ENCODE measurements around the gene BTD. TPM values are rescaled to one million over a fixed set of nuclear protein-coding genes. Genes with fewer than 3 reads are reported as not detected.

Gene BTD
- total and polyA plus RNA-seq, 2 donors (not counting 3 experiments of a cell fraction or from before 2014, with no cell fraction given) = 20.3 to 32.2 TPM

GRCh38 chr3:15637131-15637951 is 35.8 kb downstream of the BTD start:
- CTCF ChIA-PET = interaction anchor here (4.7 kb wide), 1 partner anchor 9 kb away, joined by 44 read pairs; no protein-coding TSS in a partner anchor
- Histone ChIP-seq H3K27me3 (ENCODE audit: control insufficient read depth in 2 of 2, insufficient read depth in 2 of 2, low read length in 2 of 2) (no peaks in the 10 kb centered on the region), H4K20me1 (replicated peaks; ENCODE audit: control insufficient read depth, extremely low read depth, insufficient read depth, low read length) (no peaks in the 10 kb centered on the region), H3K9ac (replicated peaks; ENCODE audit: extremely low read depth, insufficient read depth, low read length) (peak overlapping the region; percentile 61), H3K36me3 (ENCODE audit: control insufficient read depth in 2 of 2, extremely low read depth in 1 of 2, insufficient read depth in 2 of 2, low read length in 2 of 2) (no peaks in the 10 kb centered on the region), H3K4me1 (ENCODE audit: control insufficient read depth, extremely low read depth, insufficient read depth, low read length) (peaks cover 61% of the 10 kb centered on the region), H3K9me1 (replicated peaks; ENCODE audit: control insufficient read depth, extremely low read depth, insufficient read depth, low read length) (no peaks in the 10 kb centered on the region), H3K4me2 (ENCODE audit: insufficient read depth, low read length) (peak overlapping the region; percentile 3), H3K9me3 (replicated peaks; ENCODE audit: control insufficient read depth, insufficient read depth, low read length) (no peaks in the 10 kb centered on the region), H3K79me2 (ENCODE audit: control insufficient read depth, insufficient read depth, low read length) (no peaks in the 10 kb centered on the region), H3K4me3 (replicated peaks in 1 of 3; ENCODE audit: insufficient read depth in 1 of 3, low read depth in 1 of 3, low read length in 3 of 3) (no peak overlapping the region), H3K27ac (ENCODE audit: insufficient read depth, low read depth, low read length) (peak overlapping the region; percentile 93), H2AFZ (ENCODE audit: low read depth, low read length) (no peak overlapping the region)
- TSS peak; percentile 8 for BruUV-seq (replicated peaks)
- no peak for TF ChIP-seq MYC (IDR thresholded peaks at IDR 0.05; ENCODE audit: low read depth, low read length)
- no peak for TF ChIP-seq POLR2AphosphoS5 (IDR thresholded peaks at IDR 0.05; ENCODE audit: insufficient read depth, low read depth, low read length)
- TF ChIP-seq, protein P1, sequence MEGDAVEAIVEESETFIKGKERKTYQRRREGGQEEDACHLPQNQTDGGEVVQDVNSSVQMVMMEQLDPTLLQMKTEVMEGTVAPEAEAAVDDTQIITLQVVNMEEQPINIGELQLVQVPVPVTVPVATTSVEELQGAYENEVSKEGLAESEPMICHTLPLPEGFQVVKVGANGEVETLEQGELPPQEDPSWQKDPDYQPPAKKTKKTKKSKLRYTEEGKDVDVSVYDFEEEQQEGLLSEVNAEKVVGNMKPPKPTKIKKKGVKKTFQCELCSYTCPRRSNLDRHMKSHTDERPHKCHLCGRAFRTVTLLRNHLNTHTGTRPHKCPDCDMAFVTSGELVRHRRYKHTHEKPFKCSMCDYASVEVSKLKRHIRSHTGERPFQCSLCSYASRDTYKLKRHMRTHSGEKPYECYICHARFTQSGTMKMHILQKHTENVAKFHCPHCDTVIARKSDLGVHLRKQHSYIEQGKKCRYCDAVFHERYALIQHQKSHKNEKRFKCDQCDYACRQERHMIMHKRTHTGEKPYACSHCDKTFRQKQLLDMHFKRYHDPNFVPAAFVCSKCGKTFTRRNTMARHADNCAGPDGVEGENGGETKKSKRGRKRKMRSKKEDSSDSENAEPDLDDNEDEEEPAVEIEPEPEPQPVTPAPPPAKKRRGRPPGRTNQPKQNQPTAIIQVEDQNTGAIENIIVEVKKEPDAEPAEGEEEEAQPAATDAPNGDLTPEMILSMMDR (IDR thresholded peaks at IDR 0.05; ENCODE audit: extremely low read depth in 1 of 2, insufficient read depth in 1 of 2, low read depth in 1 of 2, low read length in 2 of 2) = no peak
- peak; percentile 11 for TF ChIP-seq POLR2A (IDR thresholded peaks at IDR 0.05; ENCODE audit: low read depth, low read length)
- TF ChIP-seq EZH2 (IDR thresholded peaks at IDR 0.05; ENCODE audit: borderline replicate concordance, low read depth, low read length, severe bottlenecking) = no peak
- no peak for TF ChIP-seq GATA2 (IDR thresholded peaks at IDR 0.05; ENCODE audit: insufficient read depth, insufficient read length, low read depth, low read length)
- POLR2A ChIA-PET = interaction anchor here (1.1 to 3.8 kb wide), 3 partner anchors 8 to 21 kb away, joined by 3 to 21 read pairs (median 10); no protein-coding TSS in a partner anchor
- intact Hi-C loops (cut with micrococcal nuclease) (loop anchor here (5.0 to 10.0 kb wide), 2 partner anchors 343 to 845 kb away; no protein-coding TSS in a partner anchor), dilution Hi-C loops (cut with MboI; ENCODE audit: extremely low pct_ligation_motif_present, low sequenced_read_pairs) (loop anchor here (25.0 kb wide), 1 partner anchor 425 kb away; no protein-coding TSS in a partner anchor)
- DNase-seq (ENCODE audit: low read depth, low spot score) = peak; percentile 76
- FAIRE-seq = peak; percentile 81

Measured in endothelial cell of umbilical vein (primary cell).